WTC11 (cell line): ENCODE results near the gene DHRSX. TPM values are rescaled to one million over a fixed set of nuclear protein-coding genes. Genes with fewer than 3 reads are reported as not detected.

Source experiments
- ATAC-seq: fragments of 200-7000 bp; cut with Tn5 transposase; 2 replicates; pipeline ENCODE4 v1.10.0; 2021; ENCODE audit warnings: mild to moderate bottlenecking, moderate library complexity
- CTCF ChIA-PET: fragments of 300-600 bp; sonication (Branson Sonifier 250); formaldehyde crosslinking; loops from one replicate; lab custom pipeline; 2021; ENCODE audit warnings: antibody characterized with exemption; lab: Charles Lee
- POLR2A ChIA-PET: fragments of 350-600 bp; sonication (Branson Sonifier 250); formaldehyde crosslinking; loops from one replicate; lab custom pipeline; 2021; ENCODE audit warnings: antibody characterized with exemption; lab: Charles Lee
- DNase-seq: peaks from one replicate; pipeline ENCODE4 v3.0.0; 2021; ENCODE audit warnings: low spot score
- H3K27ac Mint-ChIP-seq: 2 replicates; pipeline ENCODE4 v1.8.0; 2021; ENCODE audit warnings: mixed read lengths
- H3K27me3 Mint-ChIP-seq: 2 replicates; pipeline ENCODE4 v1.8.0; 2021; ENCODE audit warnings: low read depth, mild to moderate bottlenecking, moderate library complexity, mixed read lengths
- H3K36me3 Mint-ChIP-seq: 2 replicates; pipeline ENCODE4 v1.8.0; 2021; ENCODE audit warnings: mixed read lengths
- H3K4me1 Mint-ChIP-seq: 2 replicates; pipeline ENCODE4 v1.8.0; 2022; ENCODE audit warnings: mixed read lengths
- H3K4me3 Mint-ChIP-seq: 2 replicates; pipeline ENCODE4 v1.8.0; 2021; ENCODE audit warnings: mild to moderate bottlenecking, moderate library complexity, mixed read lengths
- H3K9me3 Mint-ChIP-seq: 2 replicates; pipeline ENCODE4 v1.8.0; 2021; ENCODE audit warnings: mixed read lengths
- ARID4B ChIP-seq: sonication (generic); formaldehyde crosslinking; IDR thresholded peaks from 2 replicates; pipeline ENCODE4 v1.8.0; 2023; ENCODE audit warnings: missing genetic modification reagents, mild to moderate bottlenecking, borderline replicate concordance
- FOXJ3 ChIP-seq: sonication (generic); formaldehyde crosslinking; IDR thresholded peaks from 2 replicates; pipeline ENCODE4 v1.9.0; 2021; ENCODE audit warnings: missing genetic modification reagents, mild to moderate bottlenecking, borderline replicate concordance
- GRHL2 ChIP-seq: fragments of 250-450 bp; sonication (Bioruptor Pico); IDR thresholded peaks from 2 replicates; pipeline ENCODE4 v1.8.0; 2022; ENCODE audit warnings: mild to moderate bottlenecking, moderate library complexity; ENCODE audit not compliant: insufficient replicate concordance, severe bottlenecking
- IRF2 ChIP-seq: sonication (generic); formaldehyde crosslinking; IDR thresholded peaks from 2 replicates; pipeline ENCODE4 v1.8.0; 2022; ENCODE audit warnings: low read depth, missing genetic modification reagents, borderline replicate concordance
- NFYB ChIP-seq: sonication (generic); formaldehyde crosslinking; conservative IDR thresholded peaks from 2 replicates; pipeline ENCODE4 v1.8.0; 2022; ENCODE audit warnings: low read depth, missing genetic modification reagents
- SOX15 ChIP-seq: fragments of 250-450 bp; sonication (Bioruptor Pico); IDR thresholded peaks from 2 replicates; pipeline ENCODE4 v1.9.0; 2021; ENCODE audit warnings: mild to moderate bottlenecking
- TCF7 ChIP-seq: sonication (generic); formaldehyde crosslinking; IDR thresholded peaks from 2 replicates; pipeline ENCODE4 v1.8.0; 2022; ENCODE audit warnings: mild to moderate bottlenecking, low read depth, missing genetic modification reagents, moderate library complexity
- ZNF423 ChIP-seq: fragments of 250-450 bp; sonication (Bioruptor Pico); IDR thresholded peaks from 2 replicates; pipeline ENCODE4 v2.1.2; 2022; ENCODE audit warnings: mild to moderate bottlenecking, moderate library complexity
- total RNA-seq: library from RNA; stranded (reverse); gene quantifications from 3 replicates; pipeline ENCODE4 v1.2.3, GENCODE V29; 2021
- TF ChIP-seq, protein P1 (sequence below): fragments of 250-450 bp; sonication (Bioruptor Pico); IDR thresholded peaks from 2 replicates; pipeline ENCODE4 v1.8.0; 2021; ENCODE audit warnings: mild to moderate bottlenecking
- TF ChIP-seq, protein P2 (sequence below): sonication (generic); formaldehyde crosslinking; IDR thresholded peaks from 2 replicates; pipeline ENCODE4 v1.8.0; 2022; ENCODE audit warnings: missing genetic modification reagents
- TF ChIP-seq, protein P3 (sequence below): sonication (generic); formaldehyde crosslinking; conservative IDR thresholded peaks from 2 replicates; pipeline ENCODE4 v1.8.1; 2023; ENCODE audit warnings: mild to moderate bottlenecking, low read depth, missing genetic modification reagents, moderate library complexity

Gene DHRSX
- total RNA-seq, 1 experiment from 2014 or later: 28.2 TPM

GRCh38 chrX:2263203-2263602 lies 237.6 kb downstream of the DHRSX start:
- DNase-seq (no peak), ATAC-seq (no peak; the same call in 1 of the 2 replicates)
- H3K4me1 Mint-ChIP-seq: peaks cover 11% of the 10 kb centered on the region
- H3K9me3 Mint-ChIP-seq: no peaks in the 10 kb centered on the region
- no peak for TF ChIP-seq IRF2
- TF ChIP-seq FOXJ3 (CRISPR knock-in tag): no peak
- no peak for TF ChIP-seq ZNF423
- TF ChIP-seq NFYB: no peak
- no peak for TF ChIP-seq SOX15
- no peak for TF ChIP-seq ARID4B (CRISPR knock-in tag)
- TF ChIP-seq, protein P1, sequence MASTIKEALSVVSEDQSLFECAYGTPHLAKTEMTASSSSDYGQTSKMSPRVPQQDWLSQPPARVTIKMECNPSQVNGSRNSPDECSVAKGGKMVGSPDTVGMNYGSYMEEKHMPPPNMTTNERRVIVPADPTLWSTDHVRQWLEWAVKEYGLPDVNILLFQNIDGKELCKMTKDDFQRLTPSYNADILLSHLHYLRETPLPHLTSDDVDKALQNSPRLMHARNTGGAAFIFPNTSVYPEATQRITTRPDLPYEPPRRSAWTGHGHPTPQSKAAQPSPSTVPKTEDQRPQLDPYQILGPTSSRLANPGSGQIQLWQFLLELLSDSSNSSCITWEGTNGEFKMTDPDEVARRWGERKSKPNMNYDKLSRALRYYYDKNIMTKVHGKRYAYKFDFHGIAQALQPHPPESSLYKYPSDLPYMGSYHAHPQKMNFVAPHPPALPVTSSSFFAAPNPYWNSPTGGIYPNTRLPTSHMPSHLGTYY (CRISPR knock-in tag): no peak
- TF ChIP-seq, protein P2, sequence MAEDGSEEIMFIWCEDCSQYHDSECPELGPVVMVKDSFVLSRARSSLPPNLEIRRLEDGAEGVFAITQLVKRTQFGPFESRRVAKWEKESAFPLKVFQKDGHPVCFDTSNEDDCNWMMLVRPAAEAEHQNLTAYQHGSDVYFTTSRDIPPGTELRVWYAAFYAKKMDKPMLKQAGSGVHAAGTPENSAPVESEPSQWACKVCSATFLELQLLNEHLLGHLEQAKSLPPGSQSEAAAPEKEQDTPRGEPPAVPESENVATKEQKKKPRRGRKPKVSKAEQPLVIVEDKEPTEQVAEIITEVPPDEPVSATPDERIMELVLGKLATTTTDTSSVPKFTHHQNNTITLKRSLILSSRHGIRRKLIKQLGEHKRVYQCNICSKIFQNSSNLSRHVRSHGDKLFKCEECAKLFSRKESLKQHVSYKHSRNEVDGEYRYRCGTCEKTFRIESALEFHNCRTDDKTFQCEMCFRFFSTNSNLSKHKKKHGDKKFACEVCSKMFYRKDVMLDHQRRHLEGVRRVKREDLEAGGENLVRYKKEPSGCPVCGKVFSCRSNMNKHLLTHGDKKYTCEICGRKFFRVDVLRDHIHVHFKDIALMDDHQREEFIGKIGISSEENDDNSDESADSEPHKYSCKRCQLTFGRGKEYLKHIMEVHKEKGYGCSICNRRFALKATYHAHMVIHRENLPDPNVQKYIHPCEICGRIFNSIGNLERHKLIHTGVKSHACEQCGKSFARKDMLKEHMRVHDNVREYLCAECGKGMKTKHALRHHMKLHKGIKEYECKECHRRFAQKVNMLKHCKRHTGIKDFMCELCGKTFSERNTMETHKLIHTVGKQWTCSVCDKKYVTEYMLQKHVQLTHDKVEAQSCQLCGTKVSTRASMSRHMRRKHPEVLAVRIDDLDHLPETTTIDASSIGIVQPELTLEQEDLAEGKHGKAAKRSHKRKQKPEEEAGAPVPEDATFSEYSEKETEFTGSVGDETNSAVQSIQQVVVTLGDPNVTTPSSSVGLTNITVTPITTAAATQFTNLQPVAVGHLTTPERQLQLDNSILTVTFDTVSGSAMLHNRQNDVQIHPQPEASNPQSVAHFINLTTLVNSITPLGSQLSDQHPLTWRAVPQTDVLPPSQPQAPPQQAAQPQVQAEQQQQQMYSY (CRISPR knock-in tag): no peak
- CTCF ChIA-PET: no interaction called here
- H3K27me3 Mint-ChIP-seq: no peaks in the 10 kb centered on the region
- H3K36me3 Mint-ChIP-seq: peaks cover 16% of the 10 kb centered on the region; the same call in 1 of the 2 replicates
- H3K4me3 Mint-ChIP-seq: no peak overlapping the region
- peak overlapping the region; percentile 73 for H3K27ac Mint-ChIP-seq
- POLR2A ChIA-PET: no interaction called here

- H3K4me1 Mint-ChIP-seq: peaks cover 11% of the 10 kb centered on the region
- ChIA-PET CTCF (no interaction called here), POLR2A (no interaction called here)
- peak; percentile 79 for ATAC-seq
- peaks cover 16% of the 10 kb centered on the region; the same call in 1 of the 2 replicates for H3K36me3 Mint-ChIP-seq
- peak overlapping the region; percentile 75; the same call in 1 of the 2 replicates for H3K27ac Mint-ChIP-seq
- H3K27me3 Mint-ChIP-seq: no peaks in the 10 kb centered on the region
- no peak overlapping the region for H3K4me3 Mint-ChIP-seq
- TF ChIP-seq, protein P3, sequence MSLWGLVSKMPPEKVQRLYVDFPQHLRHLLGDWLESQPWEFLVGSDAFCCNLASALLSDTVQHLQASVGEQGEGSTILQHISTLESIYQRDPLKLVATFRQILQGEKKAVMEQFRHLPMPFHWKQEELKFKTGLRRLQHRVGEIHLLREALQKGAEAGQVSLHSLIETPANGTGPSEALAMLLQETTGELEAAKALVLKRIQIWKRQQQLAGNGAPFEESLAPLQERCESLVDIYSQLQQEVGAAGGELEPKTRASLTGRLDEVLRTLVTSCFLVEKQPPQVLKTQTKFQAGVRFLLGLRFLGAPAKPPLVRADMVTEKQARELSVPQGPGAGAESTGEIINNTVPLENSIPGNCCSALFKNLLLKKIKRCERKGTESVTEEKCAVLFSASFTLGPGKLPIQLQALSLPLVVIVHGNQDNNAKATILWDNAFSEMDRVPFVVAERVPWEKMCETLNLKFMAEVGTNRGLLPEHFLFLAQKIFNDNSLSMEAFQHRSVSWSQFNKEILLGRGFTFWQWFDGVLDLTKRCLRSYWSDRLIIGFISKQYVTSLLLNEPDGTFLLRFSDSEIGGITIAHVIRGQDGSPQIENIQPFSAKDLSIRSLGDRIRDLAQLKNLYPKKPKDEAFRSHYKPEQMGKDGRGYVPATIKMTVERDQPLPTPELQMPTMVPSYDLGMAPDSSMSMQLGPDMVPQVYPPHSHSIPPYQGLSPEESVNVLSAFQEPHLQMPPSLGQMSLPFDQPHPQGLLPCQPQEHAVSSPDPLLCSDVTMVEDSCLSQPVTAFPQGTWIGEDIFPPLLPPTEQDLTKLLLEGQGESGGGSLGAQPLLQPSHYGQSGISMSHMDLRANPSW (CRISPR knock-in tag): 0 out of 2 replicates have a peak, but pooled peaks have one; percentile 17
- TF ChIP-seq TCF7 (CRISPR knock-in tag): no peak
- TF ChIP-seq GRHL2 (CRISPR knock-in tag): no peak
- no peaks in the 10 kb centered on the region for H3K9me3 Mint-ChIP-seq
- DNase-seq: peak; percentile 29
Measured at GRCh38 chrX:2262668-2263055, 238.1 kb downstream of the DHRSX start.
